IPS-15b (cell line): ENCODE results near the gene DMTF1.
"Not testable (repeated sequence)": the region's sequence is repeated elsewhere in the genome, so short reads cannot be mapped to it uniquely, and the experiment has no call there.

Source experiments
- H3K27me3 ChIP-seq: one replicate; pipeline ENCODE4 v1.6.1; 2013; ENCODE audit warnings: low read length; ENCODE audit not compliant: control insufficient read depth, insufficient read depth
- H3K36me3 ChIP-seq: one replicate; pipeline ENCODE4 v1.6.1; 2013; ENCODE audit warnings: low read length; ENCODE audit not compliant: control insufficient read depth, insufficient read depth
- H3K4me1 ChIP-seq: one replicate; pipeline ENCODE4 v1.6.1; 2013; ENCODE audit warnings: mild to moderate bottlenecking, low read length; ENCODE audit not compliant: control insufficient read depth, insufficient read depth
- H3K4me3 ChIP-seq: one replicate; pipeline ENCODE4 v1.5.1; 2013; ENCODE audit warnings: low read depth, low read length
- H3K9ac ChIP-seq: one replicate; pipeline ENCODE4 v1.6.1; 2013; ENCODE audit warnings: low read depth, mild to moderate bottlenecking, low read length
- H3K9me3 ChIP-seq: one replicate; pipeline ENCODE4 v1.6.1; 2013; ENCODE audit warnings: mild to moderate bottlenecking, low read length; ENCODE audit not compliant: control insufficient read depth, insufficient read depth

DMTF1 gene

GRCh38 chr7:87238464-87239051 lies 86.3 kb downstream of the DMTF1 start:
- H3K36me3 ChIP-seq, H3K4me3 ChIP-seq, H3K27me3 ChIP-seq, H3K4me1 ChIP-seq, H3K9me3 ChIP-seq, H3K9ac ChIP-seq: not testable (repeated sequence)

- H3K9me3 ChIP-seq, H3K9ac ChIP-seq, H3K4me1 ChIP-seq, H3K4me3 ChIP-seq, H3K36me3 ChIP-seq, H3K27me3 ChIP-seq: not testable (repeated sequence)
These were observed 93.4 kb downstream of the DMTF1 start for GRCh38 chr7:87245671-87246070.
